Esophagus squamous epithelium (tissue), 5 donors: Measurements from ENCODE around the gene MGAT4C. TPM values are rescaled to one million over a fixed set of nuclear protein-coding genes. Genes with fewer than 3 reads are reported as not detected.

ENCODE experiments used
- DNase-seq: peaks from one replicate; lab custom pipeline; 2025; lab: John Stamatoyannopoulos, UW
- H3K27ac ChIP-seq, 4 donors: fragments of 200-600 bp; sonication (generic); one replicate each; pipeline ENCODE4 v1.5.1; 2016 to 2019; ENCODE audit warnings: mild to moderate bottlenecking in 1 of 4
- H3K27me3 ChIP-seq, 4 donors: fragments of 200-600 bp; sonication (generic); 1 replicate in 3 of 4; 2 replicates in 1 of 4; pipeline versions ENCODE4 v1.5.1 to v1.6.0; 2017 to 2021; ENCODE audit warnings: antibody characterized with exemption in 1 of 4
- H3K36me3 ChIP-seq, 3 donors: fragments of 200-600 bp; sonication (generic); one replicate each; pipeline ENCODE4 v1.5.1; 2016 to 2019
- H3K4me1 ChIP-seq, 3 donors: fragments of 200-600 bp; sonication (generic); one replicate each; pipeline ENCODE4 v1.5.1; 2017 to 2019
- H3K4me3 ChIP-seq, 4 donors: fragments of 200-600 bp; sonication (generic); 1 replicate in 3 of 4; 2 replicates in 1 of 4; pipeline ENCODE4 v1.5.1; 2016 to 2019; ENCODE audit warnings: mild to moderate bottlenecking in 2 of 4, moderate library complexity in 1 of 4
- H3K9me3 ChIP-seq, 3 donors: fragments of 200-600 bp; sonication (generic); one replicate each; pipeline ENCODE4 v1.5.1; 2016 to 2019
- POLR2A ChIP-seq, 4 donors: fragments of 450-650 bp; IDR thresholded peaks; one replicate each; pipeline ENCODE4 v1.6.1; 2017; ENCODE audit warnings: antibody characterized with exemption in 4 of 4, mild to moderate bottlenecking in 4 of 4, moderate library complexity in 3 of 4
- WGBS, 2 donors: methylation state at CpG; one replicate each; pipeline ENCODE4 v1.1.5; 2018; 5-methylcytosine and 5-hydroxymethylcytosine counted together
- intact Hi-C: fragments of 100-400 bp; cut with DNase I; formaldehyde crosslinking; loops from one replicate; pipeline ENCODE4 v1.15.0; 2022
- total RNA-seq, 4 donors: library from RNA; depleted of rRNA; stranded (reverse); fragments of >200 nt; gene quantifications; one replicate each; pipeline ENCODE4 v1.1.0, GENCODE V29; 2016
- TF ChIP-seq, protein P1 (sequence below), 6 experiments: fragments of 450-650 bp in 4 of 6; fragments of 200-600 bp in 2 of 6; sonication (generic) in 2 of 6; IDR thresholded peaks; one replicate each; pipeline ENCODE4 v1.5.1; 2016 to 2019; ENCODE audit warnings: antibody characterized with exemption in 6 of 6, mild to moderate bottlenecking in 4 of 6, moderate library complexity in 4 of 6
- donor health status: DM: yes; HTN: yes; CAD: no.

Gene MGAT4C
- total RNA-seq, 4 donors from 2014 or later = under 0.01 TPM; not detected in 2

DNA sequence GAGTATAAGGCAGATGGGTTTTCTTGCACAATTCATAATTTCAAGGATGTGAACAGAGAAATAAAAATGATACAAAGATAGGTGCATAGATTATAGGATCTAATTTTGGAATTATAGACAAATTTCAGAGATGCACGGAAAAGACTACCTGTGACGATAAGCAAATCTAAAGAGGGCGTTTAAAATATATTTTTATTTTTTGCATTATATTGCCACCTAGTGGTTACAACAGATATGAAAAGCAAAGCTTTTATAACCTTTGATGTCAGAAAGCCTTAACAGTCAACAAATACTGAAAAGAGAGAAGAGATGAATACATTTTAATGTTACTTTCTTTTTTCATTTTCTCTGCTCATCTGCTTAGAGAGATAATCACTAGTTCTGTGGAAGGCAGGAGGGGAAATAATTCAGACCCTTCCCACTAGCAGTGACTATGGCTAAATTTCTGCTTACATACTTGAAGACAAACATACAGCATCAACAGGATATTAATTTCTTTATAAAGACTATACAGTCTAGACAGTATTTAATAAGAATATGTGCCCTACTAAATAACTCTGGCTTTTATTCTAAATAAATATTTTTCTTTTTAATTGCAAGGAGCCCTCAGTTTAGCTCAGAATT, 335.8 kb downstream of the MGAT4C start:
- intact Hi-C loops = no loop called here
- Histone ChIP-seq H3K27me3 (no peaks in the 10 kb centered on the region), H3K36me3 (no peaks in the 10 kb centered on the region), H3K27ac (no peak overlapping the region), H3K4me1 (no peaks in the 10 kb centered on the region), H3K9me3 (no peaks in the 10 kb centered on the region), H3K4me3 (no peak overlapping the region)
- no peak for DNase-seq
- TF ChIP-seq, protein P1, sequence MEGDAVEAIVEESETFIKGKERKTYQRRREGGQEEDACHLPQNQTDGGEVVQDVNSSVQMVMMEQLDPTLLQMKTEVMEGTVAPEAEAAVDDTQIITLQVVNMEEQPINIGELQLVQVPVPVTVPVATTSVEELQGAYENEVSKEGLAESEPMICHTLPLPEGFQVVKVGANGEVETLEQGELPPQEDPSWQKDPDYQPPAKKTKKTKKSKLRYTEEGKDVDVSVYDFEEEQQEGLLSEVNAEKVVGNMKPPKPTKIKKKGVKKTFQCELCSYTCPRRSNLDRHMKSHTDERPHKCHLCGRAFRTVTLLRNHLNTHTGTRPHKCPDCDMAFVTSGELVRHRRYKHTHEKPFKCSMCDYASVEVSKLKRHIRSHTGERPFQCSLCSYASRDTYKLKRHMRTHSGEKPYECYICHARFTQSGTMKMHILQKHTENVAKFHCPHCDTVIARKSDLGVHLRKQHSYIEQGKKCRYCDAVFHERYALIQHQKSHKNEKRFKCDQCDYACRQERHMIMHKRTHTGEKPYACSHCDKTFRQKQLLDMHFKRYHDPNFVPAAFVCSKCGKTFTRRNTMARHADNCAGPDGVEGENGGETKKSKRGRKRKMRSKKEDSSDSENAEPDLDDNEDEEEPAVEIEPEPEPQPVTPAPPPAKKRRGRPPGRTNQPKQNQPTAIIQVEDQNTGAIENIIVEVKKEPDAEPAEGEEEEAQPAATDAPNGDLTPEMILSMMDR (IDR thresholded peaks at IDR 0.05) = peak; percentile 38 to 77 (median 56)
- TF ChIP-seq POLR2A (IDR thresholded peaks at IDR 0.05) = no peak
- WGBS, 2 donors = 1 to 3% methylated on average over 3 of the region's 3 CpGs
